AG04449 (cell line): ENCODE results near the gene C10orf67.

ENCODE experiments used
- CTCF ChIA-PET: fragments of 350-600 bp; formaldehyde crosslinking; extraction: SDS; loops from one replicate; lab custom pipeline; 2021; ENCODE audit warnings: antibody characterized with exemption; lab: Yijun Ruan, JAX
- POLR2A ChIA-PET: fragments of 400-600, 350-600 bp; formaldehyde crosslinking; extraction: SDS; loops from one replicate; lab custom pipeline; 2020; ENCODE audit warnings: antibody characterized with exemption, inconsistent platforms; lab: Yijun Ruan, JAX
- DNase-seq: peaks from one replicate; pipeline ENCODE4 v3.0.0-alpha.2; 2010; ENCODE audit warnings: low read depth, low spot score
- H3K4me3 ChIP-seq: 2 replicates; pipeline ENCODE4 v1.5.1; 2011; ENCODE audit warnings: low read depth, mild to moderate bottlenecking, control low read depth, low read length
- CTCF ChIP-seq: IDR thresholded peaks from one replicate; pipeline ENCODE4 v1.5.1; 2011; ENCODE audit warnings: mild to moderate bottlenecking, moderate library complexity, low read length, control low read depth, inconsistent platforms; ENCODE audit not compliant: insufficient read depth; ENCODE audit errors: missing control alignments

Gene C10orf67

GRCh38 chr10:23383637-23384036 is 39.0 kb upstream of the C10orf67 start:
- POLR2A ChIA-PET: no interaction called here
- no peak overlapping the region for H3K4me3 ChIP-seq
- DNase-seq: no peak
- CTCF ChIA-PET: interaction anchor here (1.1 kb wide), 1 partner anchor 22 kb away, joined by 3 read pairs; no protein-coding TSS in a partner anchor
- TF ChIP-seq CTCF: no peak

GRCh38 chr10:23381298-23382040 is 36.9 kb upstream of the C10orf67 start:
- H3K4me3 ChIP-seq: no peak overlapping the region
- no peak for DNase-seq
- ChIA-PET CTCF (no interaction called here), POLR2A (no interaction called here)
- TF ChIP-seq CTCF: no peak

GRCh38 chr10:23379686-23380085 is 35.1 kb upstream of the C10orf67 start:
- CTCF ChIA-PET: no interaction called here
- POLR2A ChIA-PET: interaction anchor here (0.5 kb wide), 1 partner anchor 41 kb away, joined by 3 read pairs; no protein-coding TSS in a partner anchor
- no peak for TF ChIP-seq CTCF

GRCh38 chr10:23376229-23376655 is 31.6 kb upstream of the C10orf67 start:
- CTCF ChIA-PET: no interaction called here
- H3K4me3 ChIP-seq: no peak overlapping the region
- no peak for DNase-seq
- POLR2A ChIA-PET: no interaction called here
- no peak for TF ChIP-seq CTCF

More at GRCh38 chr10:23379686-23380085, 35.1 kb upstream of the C10orf67 start:
- no peak for DNase-seq
- no peak overlapping the region for H3K4me3 ChIP-seq

- TF ChIP-seq CTCF: no peak
- POLR2A ChIA-PET: interaction anchor here (0.6 kb wide), 1 partner anchor 14 kb away, joined by 3 read pairs; no protein-coding TSS in a partner anchor
- CTCF ChIA-PET: no interaction called here
- H3K4me3 ChIP-seq: no peak overlapping the region
- DNase-seq: no peak
Observed at GRCh38 chr10:23375366-23375765, 30.8 kb upstream of the C10orf67 start.

- TF ChIP-seq CTCF: no peak
- ChIA-PET POLR2A (no interaction called here), CTCF (no interaction called here)
- no peak for DNase-seq
- H3K4me3 ChIP-seq: no peak overlapping the region
Observed at GRCh38 chr10:23373156-23373555, 28.6 kb upstream of the C10orf67 start.
